ENCODE measurements around the gene PARD3.
"Not testable (repeated sequence)": the region's sequence is repeated elsewhere in the genome, so short reads cannot be mapped to it uniquely, and the experiment has no call there.

PARD3 gene

GRCh38 chr10:34742456-34742855 is 72.6 kb downstream of the PARD3 start:
- DNase-seq (ENCODE audit: low read depth) = no peak

- not testable (repeated sequence) for DNase-seq (ENCODE audit: low read depth)
Measured at GRCh38 chr10:34741087-34741486, 74.0 kb downstream of the PARD3 start.

GRCh38 chr10:34740321-34740720 is 74.8 kb downstream of the PARD3 start:
- DNase-seq (ENCODE audit: low read depth) = no peak

GRCh38 chr10:34739915-34740314 is 75.2 kb downstream of the PARD3 start:
- DNase-seq (ENCODE audit: low read depth) = no peak

GRCh38 chr10:34737772-34738169 is 77.3 kb downstream of the PARD3 start:
- DNase-seq (ENCODE audit: low read depth) = no peak

- no peak for DNase-seq (ENCODE audit: low read depth)
Measured at GRCh38 chr10:34736976-34737771, 77.9 kb downstream of the PARD3 start.

- no peak for DNase-seq (ENCODE audit: low read depth)
Measured at GRCh38 chr10:34734918-34735317, 80.2 kb downstream of the PARD3 start.

- DNase-seq (ENCODE audit: low read depth) = no peak
Measured at GRCh38 chr10:34732926-34733325, 82.2 kb downstream of the PARD3 start.

GRCh38 chr10:34731885-34732701 is 83.0 kb downstream of the PARD3 start:
- no peak for DNase-seq (ENCODE audit: low read depth)

- no peak for DNase-seq (ENCODE audit: low read depth)
Measured at GRCh38 chr10:34731213-34731612, 83.9 kb downstream of the PARD3 start.

- no peak for DNase-seq (ENCODE audit: low read depth)
Measured at GRCh38 chr10:34730726-34731125, 84.4 kb downstream of the PARD3 start.

GRCh38 chr10:34729619-34730018 is 85.5 kb downstream of the PARD3 start:
- no peak for DNase-seq (ENCODE audit: low read depth)

- DNase-seq (ENCODE audit: low read depth) = no peak
Measured at GRCh38 chr10:34728361-34728760, 86.7 kb downstream of the PARD3 start.

- no peak for DNase-seq (ENCODE audit: low read depth)
Measured at GRCh38 chr10:34727595-34728033, 87.5 kb downstream of the PARD3 start.

GRCh38 chr10:34726862-34727261 is 88.2 kb downstream of the PARD3 start:
- DNase-seq (ENCODE audit: low read depth) = no peak

GRCh38 chr10:34723750-34724149 is 91.3 kb downstream of the PARD3 start:
- DNase-seq (ENCODE audit: low read depth) = no peak

- DNase-seq (ENCODE audit: low read depth) = no peak
Measured at GRCh38 chr10:34722404-34722803, 92.7 kb downstream of the PARD3 start.

- DNase-seq (ENCODE audit: low read depth) = no peak
Measured at GRCh38 chr10:34721208-34721840, 93.8 kb downstream of the PARD3 start.

GRCh38 chr10:34719746-34720145 is 95.3 kb downstream of the PARD3 start:
- DNase-seq (ENCODE audit: low read depth) = no peak

- DNase-seq (ENCODE audit: low read depth) = no peak
Measured at GRCh38 chr10:34719328-34719727, 95.8 kb downstream of the PARD3 start.

GRCh38 chr10:34717429-34717828 is 97.7 kb downstream of the PARD3 start:
- DNase-seq (ENCODE audit: low read depth) = no peak

- no peak for DNase-seq (ENCODE audit: low read depth)
Measured at GRCh38 chr10:34716958-34717357, 98.1 kb downstream of the PARD3 start.

GRCh38 chr10:34716234-34716633 is 98.9 kb downstream of the PARD3 start:
- no peak for DNase-seq (ENCODE audit: low read depth)

All from stimulated activated CD8-positive, alpha-beta memory T cell treated with anti-CD3 and anti-CD28 coated beads, Interleukin-15, amount 100 ng/mL, for 24 hours (primary cell).